Stimulated activated CD4-positive, alpha-beta T cell treated with anti-CD3 and anti-CD28 coated beads, Interleukin-1b, Interleukin-23, amount 100 ng/mL, for 1 hour (primary cell): Measurements from ENCODE around the gene NDUFS7.

ENCODE experiments used
- DNase-seq, 2 donors: peaks; one replicate each; pipeline ENCODE4 v3.0.0-alpha.2; 2020; ENCODE audit warnings: low read depth in 2 of 2

The NDUFS7 gene

GRCh38 chr19:1400281-1401137 is 16.8 kb downstream of the NDUFS7 start:
- no peak for DNase-seq

DNA sequence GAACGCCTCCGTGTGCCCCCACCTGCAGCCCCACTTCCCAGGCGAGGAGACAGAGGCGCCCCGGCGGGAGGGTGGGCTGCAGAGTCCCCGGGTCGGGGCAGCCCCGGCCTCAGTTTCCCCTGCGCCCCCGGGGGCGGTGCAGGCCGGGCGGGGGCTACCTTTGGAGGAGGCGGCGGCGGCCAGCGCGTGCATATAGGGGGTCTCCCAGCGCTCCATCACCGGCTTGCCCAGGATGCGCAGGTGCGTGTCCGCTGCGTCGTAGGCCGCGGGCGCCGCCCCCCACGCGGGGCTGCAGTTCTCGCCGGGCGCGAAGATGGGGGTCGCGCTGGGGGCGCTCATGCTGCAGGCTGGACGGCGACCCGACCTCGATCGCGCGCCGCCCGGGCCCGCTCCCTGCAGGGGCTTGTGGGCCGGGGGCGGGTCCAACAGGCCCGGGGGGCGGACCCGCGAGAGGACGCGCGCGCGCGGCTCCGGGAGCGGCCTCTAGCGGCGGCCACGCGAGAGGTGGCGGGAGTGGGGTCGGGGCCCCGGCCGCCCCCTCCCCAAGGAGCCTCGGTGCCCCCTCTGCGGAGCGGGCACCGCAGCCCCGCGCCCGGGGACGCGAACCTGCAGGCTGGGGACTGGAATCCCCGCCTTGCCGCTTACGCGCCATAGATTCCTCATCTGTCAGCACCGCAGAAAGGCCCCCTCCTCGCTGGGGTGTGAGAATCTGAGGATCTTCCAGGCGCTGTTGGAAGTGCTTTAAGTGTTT is 17.6 kb downstream of the NDUFS7 start, which contains the start of gene GAMT:
Gene GAMT (minus strand): TSS at position 405 of the 751 bp plus-strand sequence. CDS start 66 bp downstream, at position 339.
- peak in 1 of 2 donors; percentile 33 for DNase-seq

- DNase-seq, result no peak
Observed at GRCh38 chr19:1401889-1402217, 18.1 kb downstream of the NDUFS7 start.

DNA sequence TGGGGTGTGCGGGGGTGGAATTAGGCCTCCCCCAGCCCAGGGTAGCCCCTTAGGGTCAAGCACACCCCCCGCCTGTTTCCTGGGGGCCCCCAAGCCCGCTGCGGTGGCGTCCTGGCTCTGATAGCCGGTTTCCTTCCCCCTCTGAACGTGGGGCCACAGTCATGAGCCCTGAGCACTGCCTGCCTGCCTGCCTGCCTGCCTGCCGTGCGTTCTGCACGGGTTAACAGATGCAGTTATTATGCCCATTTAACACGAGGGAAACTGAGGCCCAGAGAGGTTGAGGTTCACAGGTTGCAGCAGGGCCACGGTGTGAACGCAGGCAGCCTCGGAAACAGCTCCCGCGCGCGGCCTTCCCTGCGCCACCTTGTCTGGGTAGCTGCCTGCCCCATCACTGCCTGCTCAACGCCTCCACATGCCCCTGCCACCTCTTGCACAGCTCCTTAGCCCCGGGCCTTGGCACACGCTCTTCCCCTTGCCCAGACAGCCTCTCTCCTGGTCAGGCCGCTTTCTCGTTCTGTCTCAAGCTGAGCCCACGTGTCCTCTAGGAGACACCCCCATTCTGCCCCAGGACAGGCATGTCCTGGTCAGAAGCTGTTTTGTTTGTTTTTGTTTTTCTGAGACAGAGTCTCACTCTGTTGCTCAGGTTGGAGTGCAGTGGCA is 18.8 kb downstream of the NDUFS7 start:
- no peak for DNase-seq

- peak; percentile 98 to 99 for DNase-seq
Observed at GRCh38 chr19:1406774-1407527, 23.2 kb downstream of the NDUFS7 start.

- DNase-seq, result peak in 1 of 2 donors; percentile 24
Observed at GRCh38 chr19:1407528-1408299, 24.0 kb downstream of the NDUFS7 start, which contains the start of gene DAZAP1. Gene DAZAP1, plus strand, starts transcription at chr19:1407586. Its CDS starts 188 bp downstream, at chr19:1407774.

GRCh38 chr19:1408300-1409203 is 24.8 kb downstream of the NDUFS7 start:
- peak in 1 of 2 donors; percentile 40 for DNase-seq

- DNase-seq, result no peak
Observed at GRCh38 chr19:1409204-1410005, 25.7 kb downstream of the NDUFS7 start.

DNA sequence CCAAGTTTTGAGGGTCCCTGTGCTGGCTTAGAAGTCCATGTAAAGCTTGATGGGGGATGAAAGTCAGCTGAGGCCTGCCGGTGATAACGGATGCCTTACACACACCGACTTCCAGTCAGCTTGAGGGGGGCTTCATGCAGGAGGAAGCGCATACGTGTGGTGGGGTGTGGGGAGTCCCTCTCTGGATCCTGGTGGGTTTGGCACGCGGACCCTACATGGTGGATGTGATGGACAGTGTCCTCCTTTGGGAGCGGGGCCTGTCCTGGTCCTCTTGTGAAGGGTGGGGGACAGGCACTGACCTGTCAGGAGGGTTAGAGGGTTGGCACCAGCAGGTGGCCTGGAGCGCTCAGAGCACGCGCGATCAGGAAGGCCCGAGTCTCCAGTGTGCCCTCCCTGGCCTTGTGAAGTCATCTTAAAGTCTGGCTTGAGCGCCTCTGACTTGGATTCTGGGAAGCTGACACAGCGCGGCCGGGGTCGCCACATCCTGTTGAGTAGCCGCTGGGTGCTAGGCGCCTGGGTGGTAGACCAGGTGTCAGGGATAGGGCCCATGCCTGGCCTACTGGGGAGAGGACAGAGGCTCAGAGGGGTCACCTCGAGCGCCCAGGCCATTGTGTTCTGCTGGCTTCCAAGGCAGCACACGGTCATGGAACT is 26.6 kb downstream of the NDUFS7 start:
- DNase-seq, result no peak

DNA sequence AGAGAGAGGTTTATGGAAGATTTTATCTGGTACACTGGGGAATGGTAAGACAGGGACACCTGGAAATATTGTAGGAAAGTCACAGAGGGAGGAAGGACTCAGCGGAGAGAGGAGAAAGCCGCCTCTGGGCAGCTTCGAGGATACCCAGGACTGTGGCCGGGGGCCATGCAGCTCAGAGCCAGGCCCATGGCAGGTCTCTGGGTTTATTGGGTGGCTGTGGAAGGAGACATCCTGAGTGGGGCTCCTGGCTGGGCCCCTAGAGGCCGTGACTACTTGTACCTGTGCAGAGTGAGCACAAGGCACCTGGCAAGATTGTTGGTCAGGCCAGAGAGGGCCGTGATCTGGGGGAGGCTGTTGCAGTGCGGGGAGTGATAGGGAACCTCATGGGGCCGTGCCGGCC is 27.1 kb downstream of the NDUFS7 start:
- DNase-seq, result no peak

- DNase-seq, result no peak
Observed at GRCh38 chr19:1411255-1412191, 27.8 kb downstream of the NDUFS7 start.

DNA sequence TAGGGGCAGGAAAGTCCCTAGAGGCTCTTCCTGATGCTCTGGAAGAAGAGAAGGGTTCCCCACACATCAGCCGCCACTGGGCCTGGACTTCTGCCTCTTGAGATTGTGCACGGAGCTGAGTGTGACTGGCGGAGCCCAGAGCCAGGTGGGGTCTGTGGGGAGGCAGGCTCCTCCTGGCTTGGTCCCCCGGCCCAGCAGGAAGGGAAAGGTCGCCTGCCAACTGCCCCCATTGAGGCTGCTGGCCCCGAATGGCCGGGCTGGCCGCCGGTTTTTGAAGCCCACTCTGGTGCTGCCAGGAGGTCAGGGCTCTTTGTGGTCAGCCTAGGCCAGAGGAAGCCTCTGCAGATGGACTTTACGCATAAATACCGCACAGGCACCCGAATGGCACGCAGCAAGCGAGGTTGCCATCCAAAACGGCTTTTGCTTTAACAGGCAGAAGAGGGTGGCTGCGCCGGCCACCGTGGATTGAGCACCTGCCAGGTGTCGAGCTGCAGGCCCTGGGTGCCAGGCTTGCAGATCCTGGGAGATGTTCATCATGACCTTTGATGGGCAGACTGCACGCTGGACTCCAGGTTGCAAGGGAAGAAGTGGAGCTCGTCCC is 28.7 kb downstream of the NDUFS7 start:
- no peak for DNase-seq

DNA sequence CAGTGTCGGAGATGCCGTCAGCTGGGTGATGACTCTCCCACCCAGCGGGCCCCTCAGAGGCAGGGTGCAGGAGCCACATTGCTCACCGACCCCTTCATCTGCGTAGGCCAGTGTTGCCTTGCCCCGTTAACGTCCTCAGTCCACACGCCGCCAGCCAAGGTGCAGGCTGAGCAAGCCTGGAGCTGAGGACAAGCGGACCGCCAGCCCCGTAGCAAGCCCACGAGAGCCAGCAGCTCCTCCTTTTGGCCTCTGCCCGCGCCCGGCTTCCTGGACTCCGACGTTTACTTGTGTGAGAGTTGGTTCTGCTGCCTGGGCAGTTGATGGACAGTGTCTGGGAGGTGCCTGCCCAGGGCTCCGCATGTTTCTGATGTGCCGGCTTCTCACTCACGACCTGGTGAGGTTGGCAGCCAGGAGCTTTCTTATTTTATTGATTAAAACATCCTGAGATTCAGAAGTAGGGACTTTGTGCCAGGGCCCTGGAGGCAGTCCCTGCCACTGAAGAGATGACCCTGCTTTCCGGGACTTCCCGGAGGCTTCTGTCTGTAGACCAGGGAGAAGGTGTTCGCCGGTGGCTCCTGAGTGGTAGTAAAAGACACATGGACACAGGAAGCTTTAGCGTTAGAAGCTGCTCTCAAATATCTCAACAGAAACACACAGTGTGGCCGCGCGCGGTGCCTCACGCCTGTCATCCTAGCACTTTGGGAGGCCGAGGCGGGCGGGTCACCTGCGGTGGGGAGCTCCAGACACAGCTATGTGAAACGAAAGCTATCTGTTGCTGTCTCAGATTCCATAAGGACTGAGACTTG is 29.5 kb downstream of the NDUFS7 start:
- DNase-seq, result no peak

- no peak for DNase-seq
Observed at GRCh38 chr19:1416014-1416841, 32.5 kb downstream of the NDUFS7 start.

DNA sequence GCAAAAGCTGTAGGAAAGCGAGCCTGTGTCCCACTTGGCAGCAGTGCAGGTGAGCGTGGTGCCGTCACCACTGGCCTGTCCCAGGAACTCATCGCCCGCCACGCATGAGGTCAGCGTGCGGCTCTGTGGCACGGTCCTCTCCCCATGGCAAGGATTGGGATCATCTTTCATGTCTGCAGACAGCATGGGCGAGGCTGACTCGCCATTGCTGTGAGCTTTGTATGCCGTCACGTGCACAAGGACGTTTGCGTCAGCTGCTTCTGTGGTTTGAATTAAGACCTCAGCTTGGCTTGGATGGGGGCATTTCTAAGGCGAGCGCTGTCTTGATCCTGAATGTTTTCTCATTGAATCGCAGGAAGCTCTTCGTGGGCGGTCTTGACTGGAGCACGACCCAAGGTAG is 33.4 kb downstream of the NDUFS7 start:
- no peak for DNase-seq
